ENCODE measurements around the gene TRAPPC2L. TPM values are rescaled to one million over a fixed set of nuclear protein-coding genes. Genes with fewer than 3 reads are reported as not detected.
A peak's percentile ranks its signal among the peaks of the same experiment; 100 is the strongest.

The TRAPPC2L gene
- total RNA-seq, 2 experiments from 2014 or later: 81.8 to 91.3 TPM

GRCh38 chr16:88856122-88856827, 652 bp upstream of the TRAPPC2L start:
- peaks cover 4% of the 10 kb centered on the region for H3K36me3 Mint-ChIP-seq
- H3K4me3 Mint-ChIP-seq: peak overlapping the region; percentile 99
- peak overlapping the region; percentile 79 for H3K27ac Mint-ChIP-seq
- H3K27me3 Mint-ChIP-seq: no peaks in the 10 kb centered on the region
- peaks cover 22% of the 10 kb centered on the region for H3K4me1 Mint-ChIP-seq
- DNase-seq: peak; percentile 18
- no peaks in the 10 kb centered on the region for H3K9me3 Mint-ChIP-seq

- Mint-ChIP-seq H3K4me1 (peaks cover 22% of the 10 kb centered on the region), H3K36me3 (peaks cover 4% of the 10 kb centered on the region), H3K27me3 (no peaks in the 10 kb centered on the region), H3K9me3 (no peaks in the 10 kb centered on the region), H3K4me3 (peak overlapping the region; percentile 99), H3K27ac (peak overlapping the region; percentile 94)
- DNase-seq: peak; percentile 81
Observed at GRCh38 chr16:88857728-88858339, 907 bp downstream of the TRAPPC2L start.

- no peaks in the 10 kb centered on the region for H3K27me3 Mint-ChIP-seq
- no peaks in the 10 kb centered on the region for H3K9me3 Mint-ChIP-seq
- H3K4me1 Mint-ChIP-seq: peaks cover 22% of the 10 kb centered on the region
- no peak overlapping the region for H3K27ac Mint-ChIP-seq
- no peak for DNase-seq
- H3K4me3 Mint-ChIP-seq: no peak overlapping the region
- peaks cover 4% of the 10 kb centered on the region for H3K36me3 Mint-ChIP-seq
Observed at GRCh38 chr16:88859381-88860091, 2.6 kb downstream of the TRAPPC2L start.

- no peak overlapping the region for H3K4me3 Mint-ChIP-seq
- H3K27me3 Mint-ChIP-seq: no peaks in the 10 kb centered on the region
- DNase-seq: no peak
- no peak overlapping the region for H3K27ac Mint-ChIP-seq
- peaks cover 4% of the 10 kb centered on the region for H3K36me3 Mint-ChIP-seq
- H3K9me3 Mint-ChIP-seq: no peaks in the 10 kb centered on the region
- H3K4me1 Mint-ChIP-seq: peaks cover 12% of the 10 kb centered on the region
Observed at GRCh38 chr16:88861359-88861758, 4.4 kb downstream of the TRAPPC2L start.

GRCh38 chr16:88862968-88863367, 6.0 kb downstream of the TRAPPC2L start:
- peaks cover under 1% of the 10 kb centered on the region for H3K36me3 Mint-ChIP-seq
- H3K9me3 Mint-ChIP-seq: no peaks in the 10 kb centered on the region
- DNase-seq: no peak
- H3K4me3 Mint-ChIP-seq: no peak overlapping the region
- peaks cover 7% of the 10 kb centered on the region for H3K4me1 Mint-ChIP-seq
- H3K27me3 Mint-ChIP-seq: no peaks in the 10 kb centered on the region
- H3K27ac Mint-ChIP-seq: no peak overlapping the region

GRCh38 chr16:88863426-88863825, 6.5 kb downstream of the TRAPPC2L start:
- DNase-seq: no peak
- H3K4me3 Mint-ChIP-seq: no peak overlapping the region
- H3K36me3 Mint-ChIP-seq: no peaks in the 10 kb centered on the region
- peaks cover 3% of the 10 kb centered on the region for H3K4me1 Mint-ChIP-seq
- no peaks in the 10 kb centered on the region for H3K9me3 Mint-ChIP-seq
- no peak overlapping the region for H3K27ac Mint-ChIP-seq
- H3K27me3 Mint-ChIP-seq: no peaks in the 10 kb centered on the region

GRCh38 chr16:88864099-88864498, 7.2 kb downstream of the TRAPPC2L start:
- Mint-ChIP-seq H3K4me3 (no peak overlapping the region), H3K4me1 (no peaks in the 10 kb centered on the region), H3K27ac (no peak overlapping the region), H3K27me3 (no peaks in the 10 kb centered on the region), H3K9me3 (no peaks in the 10 kb centered on the region), H3K36me3 (no peaks in the 10 kb centered on the region)
- DNase-seq: no peak

- Mint-ChIP-seq H3K4me1 (no peaks in the 10 kb centered on the region), H3K4me3 (no peak overlapping the region), H3K27me3 (no peaks in the 10 kb centered on the region), H3K27ac (no peak overlapping the region), H3K36me3 (no peaks in the 10 kb centered on the region), H3K9me3 (no peaks in the 10 kb centered on the region)
- no peak for DNase-seq
Observed at GRCh38 chr16:88864521-88864920, 7.6 kb downstream of the TRAPPC2L start.

- no peak overlapping the region for H3K4me3 Mint-ChIP-seq
Observed at GRCh38 chr16:88865310-88865709, 8.4 kb downstream of the TRAPPC2L start.

GRCh38 chr16:88865742-88866141, 8.8 kb downstream of the TRAPPC2L start:
- H3K4me1 Mint-ChIP-seq: no peaks in the 10 kb centered on the region
- no peak for DNase-seq
- no peaks in the 10 kb centered on the region for H3K9me3 Mint-ChIP-seq
- H3K27me3 Mint-ChIP-seq: peaks cover 4% of the 10 kb centered on the region
- H3K36me3 Mint-ChIP-seq: no peaks in the 10 kb centered on the region
- H3K4me3 Mint-ChIP-seq: no peak overlapping the region
- H3K27ac Mint-ChIP-seq: no peak overlapping the region

More at GRCh38 chr16:88865310-88865709, 8.4 kb downstream of the TRAPPC2L start:
- H3K36me3 Mint-ChIP-seq: no peaks in the 10 kb centered on the region
- no peak for DNase-seq
- no peaks in the 10 kb centered on the region for H3K27me3 Mint-ChIP-seq
- H3K9me3 Mint-ChIP-seq: no peaks in the 10 kb centered on the region
- no peak overlapping the region for H3K27ac Mint-ChIP-seq
- no peaks in the 10 kb centered on the region for H3K4me1 Mint-ChIP-seq

- no peaks in the 10 kb centered on the region for H3K4me1 Mint-ChIP-seq
- DNase-seq: no peak
- H3K27me3 Mint-ChIP-seq: peaks cover 10% of the 10 kb centered on the region
- no peaks in the 10 kb centered on the region for H3K9me3 Mint-ChIP-seq
- no peak within 1 kb of the TSS for H3K4me3 Mint-ChIP-seq
- H3K27ac Mint-ChIP-seq: no peak within 1 kb of the TSS
- no peaks in the 10 kb centered on the region for H3K36me3 Mint-ChIP-seq
Observed at GRCh38 chr16:88866151-88866920, 9.4 kb downstream of the TRAPPC2L start, which contains the start of gene PABPN1L. PABPN1L (minus strand) TSS chr16:88866660; CDS start chr16:88866606, 54 bp downstream.

- H3K36me3 Mint-ChIP-seq: no peaks in the 10 kb centered on the region
- H3K27me3 Mint-ChIP-seq: peaks cover 10% of the 10 kb centered on the region
- H3K27ac Mint-ChIP-seq: no peak overlapping the region
- H3K4me1 Mint-ChIP-seq: no peaks in the 10 kb centered on the region
- no peaks in the 10 kb centered on the region for H3K9me3 Mint-ChIP-seq
- H3K4me3 Mint-ChIP-seq: no peak overlapping the region
- no peak for DNase-seq
Observed at GRCh38 chr16:88867581-88868246, 10.8 kb downstream of the TRAPPC2L start.

GRCh38 chr16:88868974-88869672, 12.2 kb downstream of the TRAPPC2L start:
- H3K4me3 Mint-ChIP-seq: no peak overlapping the region
- H3K27ac Mint-ChIP-seq: no peak overlapping the region
- no peaks in the 10 kb centered on the region for H3K4me1 Mint-ChIP-seq

GRCh38 chr16:88869673-88869980, 12.7 kb downstream of the TRAPPC2L start:
- DNase-seq: no peak
- H3K36me3 Mint-ChIP-seq: no peaks in the 10 kb centered on the region
- H3K4me3 Mint-ChIP-seq: no peak overlapping the region
- H3K27me3 Mint-ChIP-seq: peaks cover 10% of the 10 kb centered on the region
- H3K9me3 Mint-ChIP-seq: no peaks in the 10 kb centered on the region
- H3K4me1 Mint-ChIP-seq: no peaks in the 10 kb centered on the region
- no peak overlapping the region for H3K27ac Mint-ChIP-seq

More at GRCh38 chr16:88868974-88869672, 12.2 kb downstream of the TRAPPC2L start:
- DNase-seq: no peak
- Mint-ChIP-seq H3K27me3 (peaks cover 10% of the 10 kb centered on the region), H3K9me3 (no peaks in the 10 kb centered on the region), H3K36me3 (no peaks in the 10 kb centered on the region)

Measured in activated naive CD8-positive, alpha-beta T cell treated with anti-CD3 and anti-CD28 coated beads for 36 hours (primary cell).